NCI-H2196 treated with DMSO at 0.1 percent for 48 hours (cell line): ENCODE results near the gene PHLDB2.

ENCODE experiments used
- DNase-seq: peaks from one replicate; lab custom pipeline; 2025; ENCODE audit not compliant: unreplicated experiment; lab: John Stamatoyannopoulos, UW

Gene PHLDB2

DNA sequence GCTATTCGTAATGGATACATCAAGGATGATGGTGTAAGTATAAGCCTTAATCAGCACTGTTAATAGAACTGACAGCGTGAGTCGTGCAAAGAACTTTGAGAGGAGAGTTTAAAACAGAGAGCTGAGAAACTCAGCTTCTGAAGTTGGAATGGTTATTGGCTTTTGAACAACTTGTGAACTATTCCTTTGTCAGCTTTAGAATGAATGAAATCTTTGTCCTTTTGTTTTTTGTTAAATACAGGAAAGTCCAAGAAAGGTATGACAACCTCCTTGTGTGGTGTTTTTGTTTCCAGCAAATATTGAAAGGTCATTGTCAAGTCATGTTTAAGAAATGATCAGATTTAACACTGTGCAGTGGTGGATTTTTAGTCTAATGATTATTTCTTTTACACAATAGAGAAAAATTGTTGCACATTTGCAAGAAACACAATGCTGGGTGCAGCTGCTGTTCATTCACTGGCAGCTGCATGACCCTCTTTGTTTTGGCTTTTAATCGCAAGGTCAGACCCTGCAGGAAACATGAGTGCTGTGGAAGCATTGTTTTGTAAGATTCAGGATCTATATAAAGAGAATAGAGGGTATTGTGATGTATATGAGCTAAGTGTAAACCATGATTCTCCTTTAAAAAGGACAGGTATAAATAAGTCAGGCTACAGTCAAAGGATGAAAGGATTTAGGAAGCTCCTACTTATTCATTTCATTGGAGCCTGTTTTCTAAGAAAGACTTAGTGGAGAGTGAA is 98.1 kb downstream of the PHLDB2 start:
- no peak for DNase-seq

DNA sequence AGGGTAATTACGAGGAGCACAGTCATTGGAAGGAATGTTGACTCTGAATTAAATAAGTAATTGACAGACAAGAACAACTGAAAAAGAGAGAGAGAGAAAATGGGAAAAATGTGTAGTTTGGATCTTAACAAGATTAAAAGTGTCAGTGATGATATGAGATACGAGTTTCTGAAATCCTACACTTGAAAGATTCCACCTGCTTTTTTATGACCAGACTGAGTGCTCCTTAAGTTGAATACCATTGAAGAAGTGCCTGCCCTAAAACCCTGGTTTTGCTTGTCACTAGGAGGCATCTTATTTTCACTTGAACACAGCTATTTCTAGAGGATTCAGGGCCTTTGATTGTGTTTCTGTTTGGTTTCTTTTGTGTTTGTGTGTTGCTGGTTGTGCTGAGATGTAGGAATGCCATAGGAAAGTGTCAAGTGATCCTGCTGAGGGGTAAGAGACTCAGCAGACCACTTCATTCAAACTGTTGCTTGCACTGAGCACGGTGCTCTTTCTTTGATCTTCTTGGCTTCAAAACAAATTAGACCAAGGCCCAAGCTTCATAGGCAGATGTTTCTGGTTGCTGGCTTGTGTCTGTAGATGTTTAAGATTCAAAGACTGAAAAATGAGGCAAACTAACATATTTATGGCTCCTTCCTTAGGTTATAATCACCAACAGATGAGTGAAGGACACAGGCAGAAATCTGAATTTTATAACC is 102.5 kb downstream of the PHLDB2 start:
- no peak for DNase-seq

DNA sequence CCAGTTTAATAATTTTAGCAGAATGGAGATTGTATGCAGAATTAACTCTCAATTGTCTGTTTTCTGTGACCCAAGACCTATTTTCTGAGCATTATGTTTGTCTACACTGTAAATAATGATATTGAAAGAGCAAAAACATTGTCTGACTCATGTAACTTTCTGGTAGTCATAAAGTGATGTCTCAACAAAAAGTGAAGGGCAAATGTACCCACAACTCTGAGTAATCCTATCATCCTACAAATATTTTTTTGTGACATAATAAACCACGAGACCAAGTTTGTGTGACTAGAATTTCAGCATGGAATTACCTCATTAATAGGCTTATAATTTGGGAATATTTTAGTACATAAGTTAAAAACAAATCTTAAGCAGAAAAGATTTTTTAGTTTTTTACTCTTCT is 104.4 kb downstream of the PHLDB2 start:
- DNase-seq, result no peak

DNA sequence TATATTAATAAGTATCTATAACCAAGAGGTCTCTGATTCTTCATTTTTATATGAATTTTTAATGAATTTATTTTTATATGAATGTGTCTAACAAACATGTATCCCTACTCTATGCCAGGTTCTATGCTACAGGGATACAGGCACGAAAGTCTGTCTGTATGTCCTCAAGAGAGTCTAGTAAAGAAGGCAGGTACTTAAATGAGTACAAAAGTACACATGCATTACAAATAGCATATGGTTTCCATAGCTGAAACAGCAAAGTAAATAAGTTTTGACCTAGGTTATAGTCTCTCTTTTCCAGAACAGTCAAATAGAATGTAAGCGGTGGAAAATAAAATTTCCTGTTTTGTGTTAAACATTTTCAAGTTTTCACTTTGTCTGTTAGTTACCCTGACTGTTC is 106.4 kb downstream of the PHLDB2 start:
- no peak for DNase-seq

DNA sequence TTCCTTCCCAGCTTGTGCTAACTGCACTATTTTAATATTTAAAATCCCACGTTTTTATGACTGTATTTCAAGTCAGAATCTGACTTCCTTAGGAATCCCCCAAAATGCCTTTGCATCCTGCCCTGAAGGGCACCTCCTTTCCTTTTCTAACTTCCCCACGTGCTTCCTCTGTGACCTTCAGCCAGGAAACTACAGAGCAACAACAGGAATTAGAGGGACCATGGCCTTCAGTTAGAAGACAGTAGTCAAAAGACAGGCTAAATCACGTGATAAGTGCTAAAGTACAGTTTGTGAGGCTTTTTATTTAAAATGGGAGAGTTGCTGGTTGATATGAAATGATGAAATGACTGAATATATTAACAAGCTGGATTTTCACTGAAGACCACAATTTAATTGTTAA is 108.0 kb downstream of the PHLDB2 start:
- DNase-seq, result no peak

DNA sequence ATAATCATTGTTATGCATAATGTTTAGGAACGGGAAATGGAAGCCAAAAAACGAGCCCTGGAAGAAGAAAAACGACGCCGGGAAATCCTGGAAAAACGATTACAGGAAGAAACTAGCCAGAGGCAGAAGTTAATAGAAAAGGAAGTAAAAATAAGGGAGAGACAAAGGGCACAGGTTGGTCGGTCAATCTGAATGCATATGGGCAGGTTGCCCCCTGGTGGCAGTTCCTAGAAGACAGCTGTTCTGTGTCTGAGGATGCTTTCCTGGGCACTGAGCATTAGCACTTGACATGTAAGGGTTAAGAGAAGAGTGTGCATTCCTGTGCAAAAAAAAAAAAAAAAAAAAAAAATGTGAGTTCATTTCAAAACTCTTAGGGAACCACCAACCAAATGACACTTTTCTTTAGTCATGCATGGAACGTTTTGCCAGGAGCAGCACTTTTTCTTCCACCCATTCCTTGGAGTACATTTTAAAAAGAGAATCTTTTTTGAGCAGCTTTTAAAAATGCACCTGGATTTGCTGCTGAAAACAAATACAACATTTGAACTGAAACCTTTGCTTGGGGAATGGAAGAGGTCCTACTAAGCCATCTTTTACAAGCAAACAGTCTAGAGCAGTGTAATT is 108.7 kb downstream of the PHLDB2 start:
- DNase-seq, result peak; percentile 89

DNA sequence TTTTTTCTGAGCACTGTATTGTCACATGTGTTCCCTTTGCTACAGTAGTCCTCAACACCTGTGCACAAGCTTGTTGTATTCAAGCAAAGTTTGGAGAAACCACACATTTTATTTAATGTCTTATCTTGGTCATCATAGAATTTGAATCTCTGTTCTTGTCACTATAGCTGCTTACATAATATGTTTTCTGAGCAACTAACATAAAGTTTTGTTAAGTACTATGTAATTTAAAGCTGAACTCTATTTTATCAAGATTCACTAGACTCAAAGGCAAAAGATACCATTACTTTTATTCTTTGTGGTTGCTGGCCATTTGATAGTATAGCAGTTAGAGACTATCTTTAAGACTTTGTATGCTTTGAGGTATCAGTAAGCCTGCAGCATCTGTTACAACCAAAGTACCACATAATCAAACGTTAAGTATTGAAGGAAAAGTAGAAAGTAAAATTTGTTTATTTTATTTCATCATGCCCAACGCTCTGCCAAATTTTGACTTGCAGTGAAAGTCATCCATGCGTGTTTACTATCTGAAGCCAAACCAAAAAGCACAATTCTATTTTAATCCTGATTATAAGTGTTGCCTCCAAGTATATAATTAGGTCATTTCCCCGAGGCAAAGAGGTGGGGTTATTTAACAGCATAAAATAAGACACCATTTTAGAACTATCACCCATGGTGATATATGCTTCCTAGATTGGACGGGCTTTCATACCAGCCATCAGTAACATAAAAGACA is 109.4 kb downstream of the PHLDB2 start:
- DNase-seq, result no peak

DNA sequence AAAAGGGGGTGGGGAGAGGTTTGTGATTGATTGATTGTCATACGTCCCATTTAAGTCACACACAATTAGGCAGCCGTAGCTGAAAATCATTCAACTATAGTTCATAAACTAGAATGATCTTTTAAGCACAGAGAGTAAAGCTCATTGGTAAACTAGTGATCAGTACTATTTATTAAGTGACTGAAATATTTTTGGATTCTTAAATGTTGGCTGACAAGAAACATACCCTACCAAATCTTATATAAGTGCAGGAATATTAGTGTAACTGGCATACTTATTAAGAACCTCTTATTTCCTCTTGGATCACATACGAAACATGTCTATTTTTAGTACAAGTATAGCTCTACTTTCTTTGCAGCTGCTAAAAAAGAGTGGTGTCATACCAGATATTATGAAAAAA is 111.3 kb downstream of the PHLDB2 start:
- no peak for DNase-seq

DNA sequence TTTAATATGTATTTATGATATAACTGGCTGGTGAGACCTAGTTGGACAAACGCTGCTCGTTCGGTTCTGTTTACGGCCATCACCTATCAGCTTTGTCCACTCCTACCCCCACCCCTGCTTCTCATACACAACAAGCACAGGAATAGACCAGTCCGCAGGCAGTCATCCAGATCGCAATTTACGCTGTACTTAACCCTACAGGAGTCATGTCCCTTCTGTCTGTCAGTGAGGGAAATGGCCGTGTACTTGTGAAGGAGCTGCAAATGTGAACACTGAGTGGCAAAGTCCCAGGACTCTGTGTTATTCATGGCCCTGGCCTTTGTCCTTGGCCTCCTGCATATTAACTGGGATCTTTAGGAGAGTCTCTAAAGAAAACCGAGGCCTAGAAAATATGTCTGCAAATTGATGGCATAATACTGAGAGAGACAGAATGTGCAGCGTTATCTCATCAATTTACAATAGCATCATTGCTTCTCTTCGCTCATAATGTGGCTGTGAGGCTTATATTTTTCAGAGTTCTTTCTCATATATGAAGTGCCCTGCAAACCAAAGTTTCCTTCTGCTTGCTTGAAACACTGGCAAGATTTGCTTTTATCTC is 112.6 kb downstream of the PHLDB2 start:
- DNase-seq, result no peak

DNA sequence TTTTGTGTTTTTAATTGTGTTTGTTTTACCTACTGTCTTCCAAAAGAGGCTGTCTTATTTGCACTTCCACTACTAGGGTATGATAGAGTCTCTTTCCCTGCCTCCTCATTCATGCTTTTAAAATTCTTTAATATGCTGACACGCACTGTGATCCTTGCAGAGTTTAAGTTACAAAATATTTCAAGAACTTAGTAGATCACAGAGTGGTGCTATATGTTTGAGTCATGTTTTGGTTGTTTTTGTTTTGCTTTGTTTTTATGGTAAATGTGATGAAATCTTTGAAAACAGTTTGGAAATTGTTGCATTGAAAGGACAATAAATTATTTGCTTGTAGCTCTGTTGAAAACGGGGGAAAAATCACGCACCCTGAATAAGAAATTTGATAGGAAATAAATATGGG is 113.8 kb downstream of the PHLDB2 start:
- no peak for DNase-seq

DNA sequence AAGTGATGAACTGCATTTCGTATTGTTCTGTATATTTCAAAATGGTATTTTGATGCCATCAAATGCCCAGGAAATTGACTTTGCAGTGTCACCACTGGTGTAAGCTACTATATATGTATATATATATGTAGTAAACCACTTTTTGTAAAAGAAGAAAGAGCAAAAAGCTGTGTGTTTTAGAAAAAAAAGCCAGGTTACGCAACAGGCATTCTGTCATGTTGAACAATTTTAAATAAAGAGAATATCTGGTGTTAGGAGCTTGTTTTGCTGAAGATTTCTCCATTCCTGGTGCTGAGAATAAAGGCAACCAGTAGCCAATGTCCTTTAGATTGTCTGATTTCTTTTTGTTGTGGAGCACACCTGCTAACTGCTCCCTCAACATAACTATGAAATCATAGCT is 116.1 kb downstream of the PHLDB2 start:
- no peak for DNase-seq

DNA sequence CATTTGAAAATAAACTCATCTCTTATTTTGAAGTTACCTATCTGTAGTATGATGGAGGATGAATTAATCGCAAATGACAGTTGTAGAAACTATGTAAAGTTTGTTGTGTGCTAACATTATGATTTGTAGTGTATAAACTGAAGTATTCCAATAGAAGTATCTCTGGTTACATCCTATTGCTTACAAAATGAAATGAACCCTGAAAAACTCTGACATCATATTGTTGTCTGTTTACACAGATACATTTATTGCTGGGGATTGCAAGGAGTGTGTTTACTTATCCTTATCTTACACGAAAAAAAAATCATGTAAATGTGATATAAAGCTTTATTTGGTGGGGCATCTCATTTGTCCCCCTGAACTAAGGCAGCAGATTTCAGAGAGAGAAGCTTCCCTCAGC is 117.2 kb downstream of the PHLDB2 start:
- DNase-seq, result no peak

DNA sequence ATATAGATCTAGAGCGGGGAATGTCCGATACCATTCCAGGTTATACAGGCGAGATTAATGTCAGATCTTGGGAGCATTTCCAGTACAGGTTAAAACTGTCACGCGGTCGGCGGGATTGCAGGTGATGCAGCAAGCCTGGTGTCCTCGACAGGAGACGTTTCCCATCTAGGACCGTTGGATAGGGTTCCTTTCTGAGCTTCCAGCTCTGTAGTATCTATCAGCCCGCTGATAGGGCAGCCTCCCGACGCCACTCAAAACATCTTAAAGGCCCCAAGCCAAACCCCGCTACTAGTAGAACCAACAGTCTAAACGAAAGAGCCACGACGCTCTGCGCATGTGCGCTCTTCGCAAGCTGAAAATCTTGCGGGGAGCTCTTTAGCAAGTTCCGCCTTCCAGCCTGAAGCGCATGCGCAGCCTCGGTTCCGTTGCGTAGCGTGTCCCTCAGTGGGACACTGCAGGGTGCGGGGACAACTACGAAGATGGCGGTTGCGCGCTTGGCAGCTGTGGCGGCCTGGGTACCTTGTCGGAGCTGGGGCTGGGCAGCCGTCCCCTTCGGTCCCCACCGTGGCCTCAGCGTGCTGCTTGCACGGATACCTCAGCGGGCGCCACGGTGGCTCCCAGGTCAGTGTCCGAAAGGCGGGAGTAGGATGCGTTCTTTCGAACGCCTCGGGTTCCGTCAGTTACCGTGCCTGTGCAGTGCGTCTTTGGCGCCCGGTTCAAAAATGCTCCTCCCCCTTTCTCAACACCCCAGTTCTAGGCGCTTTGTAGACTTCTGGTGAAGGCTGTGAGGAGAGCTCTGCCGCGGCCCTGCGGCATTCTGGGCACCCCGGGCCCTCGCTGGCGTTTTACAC is 119.7 kb downstream of the PHLDB2 start, which contains the start of gene ABHD10:
ABHD10 (plus strand) TSS at position 444 of the 851 bp plus-strand sequence; CDS start at position 480, 36 bp downstream.
- peak; percentile 98 for DNase-seq

DNA sequence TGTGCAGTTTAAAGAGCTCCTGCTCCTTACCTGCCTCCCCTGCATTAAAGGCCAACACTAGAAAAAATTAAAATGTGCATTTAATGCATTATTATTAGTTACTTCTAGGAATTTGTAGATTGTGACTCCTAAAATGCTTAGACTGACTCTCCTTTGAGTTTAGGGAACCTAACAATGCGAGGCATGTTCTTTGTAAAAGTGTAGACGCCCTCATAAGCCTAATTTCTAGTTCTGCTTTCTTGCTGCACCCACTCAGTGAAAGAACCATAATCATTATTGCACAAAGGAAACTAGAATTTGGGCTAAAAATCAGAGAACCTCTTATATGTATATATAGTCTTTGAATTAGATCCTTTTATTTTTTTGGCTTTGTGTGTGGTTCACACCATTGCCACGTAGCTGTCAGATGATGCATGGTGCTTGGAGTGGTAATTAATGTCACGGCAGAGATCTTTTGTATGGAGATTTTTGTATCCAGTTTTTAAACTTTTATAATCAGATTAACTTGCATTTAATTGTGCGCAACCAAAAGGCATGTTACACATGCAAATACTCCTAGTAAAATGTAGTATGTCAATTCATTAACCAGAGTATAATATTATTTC is 120.5 kb downstream of the PHLDB2 start:
- DNase-seq, result no peak

DNA sequence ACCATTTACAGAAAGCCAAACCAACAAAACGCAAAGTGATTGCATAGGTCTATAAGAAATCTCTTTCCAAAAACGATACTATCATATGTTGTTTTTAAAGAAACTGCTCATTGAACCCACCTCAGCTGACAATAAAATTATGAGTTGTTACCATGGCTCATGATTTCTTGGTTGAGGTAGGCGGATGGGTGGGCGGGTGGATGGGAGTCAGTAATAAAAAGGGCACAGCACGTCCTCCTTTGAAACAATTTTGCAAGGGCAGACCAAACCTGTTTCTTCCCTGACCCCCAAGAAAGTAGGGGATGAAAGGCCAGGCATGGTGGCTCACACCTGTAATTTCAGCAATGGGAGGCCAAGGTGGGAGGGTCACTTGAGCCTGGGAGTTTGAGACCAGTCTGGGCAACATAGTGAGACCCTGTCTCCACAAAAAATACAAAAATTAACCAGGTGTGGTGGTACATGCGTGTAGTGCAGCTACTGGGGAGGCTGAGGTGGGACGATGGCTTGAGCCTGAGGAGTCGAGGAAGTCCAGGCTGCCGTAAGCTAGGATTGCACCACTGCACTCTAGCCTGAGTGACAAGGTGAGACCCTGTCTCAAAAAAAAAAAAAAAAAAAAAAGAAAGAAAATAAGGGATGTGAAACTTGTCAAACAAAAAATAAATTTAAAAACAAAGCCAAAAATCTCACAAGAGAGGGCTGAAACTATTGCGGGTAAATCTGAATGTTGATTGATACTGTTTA is 121.8 kb downstream of the PHLDB2 start:
- no peak for DNase-seq

DNA sequence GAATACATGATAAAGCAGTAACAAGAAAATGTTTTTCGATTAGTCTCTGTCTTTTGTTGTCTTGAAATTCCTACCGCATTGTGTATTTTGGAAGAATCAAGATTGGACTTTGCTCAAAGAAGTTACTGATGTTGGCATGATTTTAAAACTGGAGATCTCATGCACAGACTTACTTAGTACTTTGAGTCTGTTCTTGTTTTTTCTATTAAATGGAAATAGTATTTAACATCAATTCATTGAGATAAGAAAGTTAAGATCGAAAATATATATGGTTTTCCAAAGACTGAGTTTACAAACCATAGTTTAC is 122.3 kb downstream of the PHLDB2 start:
- DNase-seq, result no peak

DNA sequence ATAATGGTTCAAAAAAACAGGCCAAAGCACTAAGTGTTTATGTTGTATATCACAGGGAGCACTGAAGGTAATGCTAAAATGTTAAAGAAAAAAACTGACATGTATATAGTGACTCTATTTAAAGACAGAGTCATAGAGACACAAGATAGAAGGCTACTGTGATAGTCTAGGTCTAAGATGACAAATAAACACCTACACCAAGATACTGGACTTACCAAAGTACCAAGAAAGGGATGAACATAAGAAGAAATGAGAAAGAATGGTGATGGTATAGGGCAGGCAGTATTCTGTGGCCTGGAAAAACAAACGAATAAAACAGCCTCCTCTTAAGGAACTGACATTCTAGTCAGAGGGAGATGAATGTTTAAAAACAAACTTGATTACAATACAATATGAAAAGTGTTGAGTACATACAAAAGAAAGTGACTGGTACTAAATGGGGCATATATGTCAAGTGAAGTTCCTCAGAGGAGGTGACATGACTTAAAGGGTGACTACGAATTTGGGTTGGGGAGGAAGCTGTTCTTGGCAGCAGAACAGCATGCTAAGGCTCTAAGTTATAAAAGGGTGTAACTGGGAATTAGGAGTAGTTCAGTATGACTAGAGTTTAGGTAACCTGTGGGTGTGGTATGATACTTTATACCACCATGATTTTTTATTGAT is 125.7 kb downstream of the PHLDB2 start:
- DNase-seq, result no peak

DNA sequence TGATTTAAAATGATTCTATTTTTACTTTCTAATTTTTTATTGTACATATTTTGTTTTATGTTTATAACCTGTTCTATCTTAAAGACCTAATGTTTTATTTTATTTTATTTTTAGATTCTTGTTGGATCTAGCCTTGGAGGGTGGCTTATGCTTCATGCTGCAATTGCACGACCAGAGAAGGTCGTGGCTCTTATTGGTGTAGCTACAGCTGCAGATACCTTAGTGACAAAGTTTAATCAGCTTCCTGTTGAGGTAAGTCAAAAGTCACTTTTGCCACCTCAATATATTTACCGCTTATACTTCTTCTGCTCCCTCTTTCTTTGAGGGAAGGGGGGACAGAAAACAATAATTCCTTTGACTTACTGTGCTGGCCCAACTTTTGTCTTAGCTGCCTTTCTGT is 127.7 kb downstream of the PHLDB2 start:
- DNase-seq, result no peak
